HG03342 (cell line): Measurements from ENCODE around the gene PCBP3.
"Not testable (repeated sequence)": the region's sequence is repeated elsewhere in the genome, so short reads cannot be mapped to it uniquely, and the experiment has no call there.

Experiments used
- ATAC-seq: cut with Tn5 transposase; IDR thresholded peaks from one replicate; pipeline ENCODE4 v1.9.1; 2021; ENCODE audit warnings: mild to moderate bottlenecking, moderate library complexity; ENCODE audit not compliant: unreplicated experiment

The PCBP3 gene

GRCh38 chr21:45870421-45870820 is 226.9 kb downstream of the PCBP3 start:
- ATAC-seq = no peak

GRCh38 chr21:45870851-45871615 is 227.5 kb downstream of the PCBP3 start:
- ATAC-seq = no peak

DNA sequence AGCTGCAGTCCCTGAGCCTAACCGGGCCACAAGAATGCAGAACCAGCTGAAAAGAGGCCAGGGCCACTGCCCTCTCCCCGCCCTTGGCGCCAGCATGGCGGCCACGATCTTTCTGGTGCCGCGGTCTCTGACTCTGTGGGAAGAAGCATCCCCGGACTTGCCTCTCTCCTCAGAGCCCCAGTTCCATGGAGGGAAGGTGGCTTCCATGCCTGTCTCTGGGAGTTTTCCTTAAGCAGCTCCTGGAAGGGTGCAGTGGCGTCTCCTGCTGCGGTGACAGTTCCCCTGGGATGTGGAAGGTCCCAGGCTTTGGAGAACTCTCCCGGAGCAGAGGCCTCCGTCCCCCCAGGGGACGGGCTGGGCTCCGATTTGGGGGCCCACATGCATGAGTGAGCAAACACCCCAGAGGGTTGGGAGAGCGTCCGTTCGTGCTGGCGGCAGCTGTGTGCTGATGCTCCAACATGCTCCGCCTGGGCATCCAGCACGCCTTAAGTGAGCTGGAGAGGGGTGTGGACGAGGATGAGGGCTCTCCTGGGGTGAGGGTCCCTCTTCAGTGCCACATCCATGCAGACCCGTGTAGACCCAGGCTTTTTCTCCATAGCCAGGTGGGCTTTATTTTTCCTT is 228.2 kb downstream of the PCBP3 start:
- no peak for ATAC-seq

- ATAC-seq = no peak
These were observed 228.9 kb downstream of the PCBP3 start for GRCh38 chr21:45872471-45872870.

DNA sequence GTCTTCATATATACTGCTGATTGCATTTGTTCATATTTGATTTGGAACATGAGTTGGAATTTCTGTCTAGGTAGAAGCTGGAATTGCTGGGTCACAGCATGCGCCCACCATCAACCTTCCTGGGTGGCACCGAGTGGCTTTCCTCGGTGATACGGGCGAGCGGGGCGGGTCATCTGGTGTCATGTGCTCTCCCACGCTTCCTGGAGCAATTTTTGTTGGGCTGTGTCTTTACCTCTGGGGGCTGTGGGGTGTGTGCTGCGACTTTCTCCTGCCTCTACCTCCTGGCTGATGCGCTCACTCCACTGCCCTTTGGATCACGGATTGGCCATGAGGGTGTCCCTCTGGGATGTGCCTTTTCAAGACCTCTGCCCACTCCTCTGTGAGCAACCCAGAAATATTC is 229.4 kb downstream of the PCBP3 start:
- ATAC-seq = no peak

- no peak for ATAC-seq
These were observed 229.9 kb downstream of the PCBP3 start for GRCh38 chr21:45873418-45873817.

DNA sequence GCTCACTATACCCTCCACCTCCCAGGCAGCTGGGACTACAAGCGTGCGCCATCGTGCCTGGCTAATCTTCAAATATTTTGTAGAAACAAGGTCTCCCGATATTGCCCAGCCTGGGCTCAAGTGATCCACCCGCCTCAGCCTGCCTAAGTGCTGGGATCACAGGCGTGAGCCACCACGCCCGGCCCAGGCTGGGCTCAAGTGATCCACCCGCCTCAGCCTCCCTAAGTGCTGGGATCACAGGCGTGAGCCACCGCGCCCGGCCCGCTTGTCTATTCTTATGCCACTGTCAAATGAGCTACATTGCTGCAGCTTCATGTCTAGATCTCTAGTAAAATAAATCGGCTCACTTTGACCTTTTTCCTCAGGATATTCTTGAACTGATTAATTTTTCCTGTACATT is 230.3 kb downstream of the PCBP3 start:
- no peak for ATAC-seq

DNA sequence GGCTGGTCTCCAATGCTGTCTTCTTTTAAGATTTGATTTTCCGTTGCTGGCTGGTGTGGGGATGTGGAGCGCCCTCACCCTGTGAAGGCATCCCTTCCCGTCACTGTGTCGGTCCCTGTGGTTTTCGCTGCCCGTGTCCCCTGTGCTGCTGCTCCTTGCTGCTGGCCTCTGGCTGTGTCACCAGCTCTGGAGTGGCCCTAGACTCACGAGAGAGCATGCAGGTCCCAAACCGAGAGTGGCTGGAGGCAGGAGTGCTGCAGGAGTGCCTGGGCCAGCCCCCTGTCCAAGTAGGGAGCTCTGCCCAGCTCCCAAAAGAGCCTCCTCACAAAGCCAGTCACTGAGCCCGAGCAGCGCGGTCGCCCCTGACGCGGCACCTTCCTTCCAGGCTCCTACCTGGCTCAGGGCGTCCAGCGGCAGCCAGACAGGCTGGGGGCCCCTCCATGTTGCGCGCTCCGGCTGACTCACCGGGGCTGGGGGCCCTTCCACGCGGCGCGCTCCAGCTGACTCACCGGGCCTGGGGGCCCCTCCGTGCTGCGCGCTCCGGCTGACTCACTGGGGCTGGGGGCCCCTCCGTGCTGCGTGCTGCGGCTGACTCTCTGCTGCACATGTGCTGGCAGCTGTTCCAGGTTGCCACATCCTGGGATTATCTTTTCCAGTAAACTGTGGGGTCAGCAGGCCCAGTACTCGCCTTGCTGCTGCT is 231.3 kb downstream of the PCBP3 start:
- ATAC-seq = no peak

- no peak for ATAC-seq
These were observed 231.9 kb downstream of the PCBP3 start for GRCh38 chr21:45875416-45875760.

- ATAC-seq = no peak
These were observed 232.4 kb downstream of the PCBP3 start for GRCh38 chr21:45875881-45876280.

- no peak for ATAC-seq
These were observed 233.1 kb downstream of the PCBP3 start for GRCh38 chr21:45876381-45877170.

DNA sequence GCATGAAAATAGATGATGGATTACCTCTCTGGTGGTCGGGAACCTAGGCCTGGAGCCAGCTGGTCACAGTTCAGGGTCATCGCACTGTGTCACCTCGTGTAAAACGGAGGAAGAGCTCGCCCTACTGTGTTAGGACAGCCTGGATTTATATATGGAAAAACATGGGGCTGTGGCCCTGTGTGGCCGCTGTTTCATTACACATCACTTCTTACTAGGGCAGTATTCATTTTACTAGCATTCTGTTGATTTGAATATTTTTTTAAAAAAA is 233.6 kb downstream of the PCBP3 start:
- ATAC-seq = no peak

DNA sequence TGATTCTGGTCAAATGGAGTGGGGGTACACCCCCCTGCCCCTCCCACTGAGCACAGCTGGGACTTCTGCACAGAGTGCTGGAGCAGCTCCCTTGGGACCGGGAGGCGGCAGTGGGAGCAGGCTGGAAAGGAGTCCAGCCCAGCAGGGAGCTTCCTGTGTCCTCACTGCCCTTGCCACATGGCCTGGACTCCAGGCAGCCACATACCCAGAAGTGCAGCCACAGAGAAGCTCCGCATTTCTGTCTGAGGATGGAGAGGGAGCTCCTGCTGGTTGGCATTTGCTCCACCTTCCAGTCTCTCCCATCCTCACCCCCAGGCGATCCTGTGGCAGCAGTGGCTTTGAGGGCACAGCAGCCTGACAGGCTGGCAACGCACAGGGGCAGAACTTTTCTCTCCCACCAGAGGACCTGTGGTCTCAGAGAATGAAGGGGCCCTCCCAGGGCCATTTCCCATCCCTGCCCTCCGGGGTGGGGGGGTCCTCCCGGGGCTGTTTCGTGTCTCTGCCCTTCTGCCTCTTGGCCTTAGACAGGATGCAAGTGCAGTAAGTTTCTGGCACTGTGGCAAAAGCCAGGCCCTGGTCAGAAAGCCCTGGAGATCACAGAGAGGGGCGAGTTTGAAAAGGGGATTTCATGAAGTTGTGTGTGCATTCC is 234.4 kb downstream of the PCBP3 start:
- no peak for ATAC-seq

DNA sequence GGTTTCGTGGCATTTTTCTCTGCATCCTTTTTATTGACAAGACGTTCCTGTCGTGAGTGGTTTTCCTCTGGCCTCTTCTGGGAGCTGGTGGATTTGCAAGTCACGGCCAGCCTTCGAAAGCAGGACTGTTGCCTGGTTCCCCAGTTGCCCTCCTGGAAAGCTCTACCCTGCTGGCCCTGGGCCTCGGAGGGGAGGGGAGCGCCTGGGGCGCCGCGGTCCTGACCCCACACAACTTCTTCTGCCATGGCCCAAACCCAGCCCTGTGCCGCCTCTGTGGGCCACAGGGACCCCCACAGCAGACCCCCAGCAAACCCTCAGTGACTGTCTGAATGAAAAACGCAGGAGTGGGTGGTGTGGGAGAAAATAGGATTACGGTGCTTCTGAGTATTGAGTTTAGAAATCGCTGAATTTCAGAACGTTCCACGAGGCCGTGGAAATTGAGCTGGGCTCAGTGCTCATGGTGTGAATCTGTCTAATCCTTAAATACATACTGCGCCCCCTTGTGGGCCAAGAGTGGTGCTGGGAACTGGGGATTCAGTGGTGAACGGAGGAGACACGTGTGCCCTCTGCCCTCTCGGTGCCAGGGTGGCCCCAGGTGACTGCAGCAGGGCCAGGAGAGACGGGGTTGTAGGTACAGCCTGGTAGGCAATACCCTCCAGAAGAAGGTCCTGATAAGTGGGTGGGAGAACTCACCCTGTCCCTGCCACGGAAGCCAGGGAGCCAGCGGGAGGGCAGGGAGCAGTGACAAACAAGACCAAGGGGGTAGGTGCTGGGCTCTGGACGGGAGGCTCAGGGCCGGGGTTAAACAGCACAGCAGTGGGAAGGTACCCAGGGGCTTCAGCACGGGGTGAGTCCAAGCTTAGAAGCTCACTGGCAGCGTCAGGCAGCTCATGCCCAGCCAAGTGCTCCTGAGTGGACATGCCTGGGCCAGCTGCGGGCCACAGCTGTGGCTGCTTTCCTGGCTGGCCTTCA is 236.9 kb downstream of the PCBP3 start:
- no peak for ATAC-seq

DNA sequence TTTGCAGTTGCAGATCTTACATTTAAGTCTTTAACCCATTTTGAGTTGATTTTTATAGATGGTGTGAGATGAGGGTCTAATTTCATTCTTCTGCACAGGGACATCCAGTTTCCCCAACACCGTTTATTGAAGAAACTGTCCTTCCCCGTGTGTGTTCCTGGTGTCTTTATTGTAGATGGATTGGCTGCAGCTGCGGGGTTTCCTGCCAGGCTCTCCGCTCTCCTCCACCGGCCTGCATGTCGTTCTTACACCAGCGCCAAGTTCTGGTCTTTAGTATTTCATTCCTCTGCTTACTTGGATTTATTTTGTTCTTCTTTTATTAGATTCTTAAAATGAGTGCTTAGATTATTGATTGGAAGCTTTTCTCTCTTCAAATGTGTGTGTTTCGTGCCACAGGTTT is 239.1 kb downstream of the PCBP3 start:
- ATAC-seq = no peak

DNA sequence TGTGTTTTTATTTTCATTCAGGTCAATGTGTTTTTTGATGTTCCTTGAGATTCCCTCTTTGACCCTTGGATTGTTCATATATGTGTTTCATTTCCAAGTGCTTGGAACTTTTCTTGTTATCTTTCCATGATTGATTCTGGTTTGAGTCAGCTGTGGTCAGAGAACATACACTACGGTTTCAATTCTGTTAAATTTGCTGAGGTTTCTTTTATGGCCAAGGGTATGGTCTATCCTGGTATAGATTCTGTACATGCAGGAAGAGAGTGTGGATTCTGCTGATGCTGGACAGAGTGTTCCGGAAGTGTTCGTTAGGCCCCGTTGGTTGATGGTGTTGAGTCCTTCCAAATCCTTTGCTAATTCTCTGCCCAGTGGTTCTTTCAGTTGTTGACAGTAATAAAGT is 239.6 kb downstream of the PCBP3 start:
- ATAC-seq = no peak

GRCh38 chr21:45885597-45885929 is 242.0 kb downstream of the PCBP3 start:
- ATAC-seq = no peak

- not testable (repeated sequence) for ATAC-seq
These were observed 242.5 kb downstream of the PCBP3 start for GRCh38 chr21:45885930-45886601.

DNA sequence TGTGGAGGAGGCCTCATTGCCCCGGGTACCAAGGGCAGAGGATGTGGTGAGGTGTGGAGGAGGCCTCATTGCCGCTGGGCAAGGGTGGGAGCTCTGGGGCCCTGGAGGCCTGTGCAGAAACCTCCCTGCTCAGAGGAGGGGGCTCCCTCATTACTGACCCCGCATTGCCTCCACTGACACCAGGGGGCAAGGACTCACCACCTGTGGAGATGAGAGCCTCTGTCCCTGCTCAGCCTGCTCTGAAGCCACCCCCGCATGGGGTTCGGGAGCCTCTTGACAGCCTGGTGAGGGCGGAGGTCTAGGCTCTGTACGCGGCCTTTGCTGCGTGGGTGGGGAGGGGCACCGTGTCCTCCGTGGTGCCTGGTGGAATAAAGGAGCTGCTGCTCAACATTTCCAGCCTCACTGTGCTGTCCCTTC is 243.1 kb downstream of the PCBP3 start:
- no peak for ATAC-seq
